Measurements from ENCODE around the gene PPFIBP2. TPM values are rescaled to one million over a fixed set of nuclear protein-coding genes. Genes with fewer than 3 reads are reported as not detected.

Gene PPFIBP2
- total and polyA plus RNA-seq, 2 of the 13 experiments (the other 11 are each of a cell fraction or from before 2014, with no cell fraction given): 15.0 to 52.5 TPM

DNA sequence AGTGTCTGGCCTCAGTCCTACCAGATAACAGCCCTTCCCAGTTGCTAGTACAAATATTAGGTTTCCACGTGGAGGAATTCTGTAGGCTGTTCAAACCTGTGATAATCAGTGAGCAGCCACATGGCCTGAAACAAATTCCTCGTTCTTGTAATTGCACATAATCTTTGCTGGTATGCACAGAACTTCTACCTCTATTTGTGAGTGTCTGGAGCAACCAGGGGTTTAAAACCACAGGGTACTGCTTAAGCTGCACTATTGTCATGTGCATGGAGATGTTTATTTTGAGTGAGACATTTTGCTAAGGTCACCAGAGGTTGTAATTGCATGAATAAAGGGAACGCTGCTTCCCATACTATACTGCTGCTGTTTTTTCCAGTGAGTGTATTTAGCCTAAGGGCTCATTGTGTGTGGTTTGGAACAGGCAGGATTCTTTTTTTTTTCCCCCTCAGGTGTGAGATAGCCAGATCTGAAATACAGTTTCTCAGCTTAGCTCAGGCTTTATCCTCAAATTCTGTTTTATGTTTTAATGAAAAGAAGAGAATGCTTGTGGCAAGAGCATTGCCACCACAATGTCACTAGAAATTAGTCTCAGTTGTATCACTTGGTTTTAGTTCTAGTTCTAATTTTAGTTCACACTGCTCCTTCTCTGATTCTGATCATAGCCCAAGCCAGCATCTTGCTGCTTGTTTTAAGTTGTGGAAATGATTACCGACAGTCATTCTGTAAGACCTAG lies 99.0 kb downstream of the PPFIBP2 start (continued):
- TF ChIP-seq SP1 (IDR thresholded peaks at IDR 0.05): no peak
- TF ChIP-seq SP1 (CRISPR knock-in tag; IDR thresholded peaks at IDR 0.05): no peak
- no peak for TF ChIP-seq SAFB2 (CRISPR knock-in tag; IDR thresholded peaks at IDR 0.05; ENCODE audit: borderline replicate concordance, low read depth)
- TF ChIP-seq PPARG (CRISPR knock-in tag; conservative IDR thresholded peaks at IDR 0.05): 0 out of 2 replicates have a peak, but pooled peaks have one; percentile 16
- no peak for TF ChIP-seq ZNF354B (CRISPR knock-in tag; IDR thresholded peaks at IDR 0.05)
- TF ChIP-seq, protein P1, sequence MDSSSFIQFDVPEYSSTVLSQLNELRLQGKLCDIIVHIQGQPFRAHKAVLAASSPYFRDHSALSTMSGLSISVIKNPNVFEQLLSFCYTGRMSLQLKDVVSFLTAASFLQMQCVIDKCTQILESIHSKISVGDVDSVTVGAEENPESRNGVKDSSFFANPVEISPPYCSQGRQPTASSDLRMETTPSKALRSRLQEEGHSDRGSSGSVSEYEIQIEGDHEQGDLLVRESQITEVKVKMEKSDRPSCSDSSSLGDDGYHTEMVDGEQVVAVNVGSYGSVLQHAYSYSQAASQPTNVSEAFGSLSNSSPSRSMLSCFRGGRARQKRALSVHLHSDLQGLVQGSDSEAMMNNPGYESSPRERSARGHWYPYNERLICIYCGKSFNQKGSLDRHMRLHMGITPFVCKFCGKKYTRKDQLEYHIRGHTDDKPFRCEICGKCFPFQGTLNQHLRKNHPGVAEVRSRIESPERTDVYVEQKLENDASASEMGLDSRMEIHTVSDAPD (CRISPR knock-in tag; IDR thresholded peaks at IDR 0.05): no peak
- no peak for TF ChIP-seq HMGA1 (CRISPR knock-in tag; conservative IDR thresholded peaks at IDR 0.05)
- TF ChIP-seq FOXA1 (IDR thresholded peaks at IDR 0.05): no peak
- TF ChIP-seq FOXA1 (CRISPR knock-in tag; IDR thresholded peaks at IDR 0.05): peak; percentile 34; the same call in 1 of the 2 replicates
- TF ChIP-seq, protein P2, sequence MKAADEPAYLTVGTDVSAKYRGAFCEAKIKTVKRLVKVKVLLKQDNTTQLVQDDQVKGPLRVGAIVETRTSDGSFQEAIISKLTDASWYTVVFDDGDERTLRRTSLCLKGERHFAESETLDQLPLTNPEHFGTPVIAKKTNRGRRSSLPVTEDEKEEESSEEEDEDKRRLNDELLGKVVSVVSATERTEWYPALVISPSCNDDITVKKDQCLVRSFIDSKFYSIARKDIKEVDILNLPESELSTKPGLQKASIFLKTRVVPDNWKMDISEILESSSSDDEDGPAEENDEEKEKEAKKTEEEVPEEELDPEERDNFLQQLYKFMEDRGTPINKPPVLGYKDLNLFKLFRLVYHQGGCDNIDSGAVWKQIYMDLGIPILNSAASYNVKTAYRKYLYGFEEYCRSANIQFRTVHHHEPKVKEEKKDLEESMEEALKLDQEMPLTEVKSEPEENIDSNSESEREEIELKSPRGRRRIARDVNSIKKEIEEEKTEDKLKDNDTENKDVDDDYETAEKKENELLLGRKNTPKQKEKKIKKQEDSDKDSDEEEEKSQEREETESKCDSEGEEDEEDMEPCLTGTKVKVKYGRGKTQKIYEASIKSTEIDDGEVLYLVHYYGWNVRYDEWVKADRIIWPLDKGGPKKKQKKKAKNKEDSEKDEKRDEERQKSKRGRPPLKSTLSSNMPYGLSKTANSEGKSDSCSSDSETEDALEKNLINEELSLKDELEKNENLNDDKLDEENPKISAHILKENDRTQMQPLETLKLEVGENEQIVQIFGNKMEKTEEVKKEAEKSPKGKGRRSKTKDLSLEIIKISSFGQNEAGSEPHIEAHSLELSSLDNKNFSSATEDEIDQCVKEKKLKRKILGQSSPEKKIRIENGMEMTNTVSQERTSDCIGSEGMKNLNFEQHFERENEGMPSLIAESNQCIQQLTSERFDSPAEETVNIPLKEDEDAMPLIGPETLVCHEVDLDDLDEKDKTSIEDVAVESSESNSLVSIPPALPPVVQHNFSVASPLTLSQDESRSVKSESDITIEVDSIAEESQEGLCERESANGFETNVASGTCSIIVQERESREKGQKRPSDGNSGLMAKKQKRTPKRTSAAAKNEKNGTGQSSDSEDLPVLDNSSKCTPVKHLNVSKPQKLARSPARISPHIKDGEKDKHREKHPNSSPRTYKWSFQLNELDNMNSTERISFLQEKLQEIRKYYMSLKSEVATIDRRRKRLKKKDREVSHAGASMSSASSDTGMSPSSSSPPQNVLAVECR (CRISPR knock-in tag; IDR thresholded peaks at IDR 0.05; ENCODE audit: borderline replicate concordance): peak; percentile 27; the same call in 1 of the 2 replicates
- TF ChIP-seq SMARCE1 (IDR thresholded peaks at IDR 0.05; ENCODE audit: borderline replicate concordance): no peak
- TF ChIP-seq NFRKB (IDR thresholded peaks at IDR 0.05): no peak
- no peak for TF ChIP-seq TOE1 (CRISPR knock-in tag; IDR thresholded peaks at IDR 0.05)
- TF ChIP-seq EED (CRISPR knock-in tag; IDR thresholded peaks at IDR 0.05): no peak
- TF ChIP-seq AKAP8 (CRISPR knock-in tag; IDR thresholded peaks at IDR 0.05): no peak
- TF ChIP-seq CAMTA2 (CRISPR knock-in tag; IDR thresholded peaks at IDR 0.05; ENCODE audit: borderline replicate concordance): no peak
- no peak for TF ChIP-seq TARDBP (CRISPR knock-in tag; IDR thresholded peaks at IDR 0.05)
- TF ChIP-seq FOXP1 (IDR thresholded peaks at IDR 0.05): no peak
- no peak for TF ChIP-seq FOXP1 (CRISPR knock-in tag; IDR thresholded peaks at IDR 0.05)
- TF ChIP-seq, protein P3, sequence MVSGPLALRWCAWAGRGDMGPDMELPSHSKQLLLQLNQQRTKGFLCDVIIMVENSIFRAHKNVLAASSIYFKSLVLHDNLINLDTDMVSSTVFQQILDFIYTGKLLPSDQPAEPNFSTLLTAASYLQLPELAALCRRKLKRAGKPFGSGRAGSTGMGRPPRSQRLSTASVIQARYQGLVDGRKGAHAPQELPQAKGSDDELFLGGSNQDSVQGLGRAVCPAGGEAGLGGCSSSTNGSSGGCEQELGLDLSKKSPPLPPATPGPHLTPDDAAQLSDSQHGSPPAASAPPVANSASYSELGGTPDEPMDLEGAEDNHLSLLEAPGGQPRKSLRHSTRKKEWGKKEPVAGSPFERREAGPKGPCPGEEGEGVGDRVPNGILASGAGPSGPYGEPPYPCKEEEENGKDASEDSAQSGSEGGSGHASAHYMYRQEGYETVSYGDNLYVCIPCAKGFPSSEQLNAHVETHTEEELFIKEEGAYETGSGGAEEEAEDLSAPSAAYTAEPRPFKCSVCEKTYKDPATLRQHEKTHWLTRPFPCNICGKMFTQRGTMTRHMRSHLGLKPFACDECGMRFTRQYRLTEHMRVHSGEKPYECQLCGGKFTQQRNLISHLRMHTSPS (CRISPR knock-in tag; IDR thresholded peaks at IDR 0.05; ENCODE audit: low read depth): no peak
- TF ChIP-seq ZNF333 (CRISPR knock-in tag; IDR thresholded peaks at IDR 0.05; ENCODE audit: borderline replicate concordance): no peak
- TF ChIP-seq, protein P4, sequence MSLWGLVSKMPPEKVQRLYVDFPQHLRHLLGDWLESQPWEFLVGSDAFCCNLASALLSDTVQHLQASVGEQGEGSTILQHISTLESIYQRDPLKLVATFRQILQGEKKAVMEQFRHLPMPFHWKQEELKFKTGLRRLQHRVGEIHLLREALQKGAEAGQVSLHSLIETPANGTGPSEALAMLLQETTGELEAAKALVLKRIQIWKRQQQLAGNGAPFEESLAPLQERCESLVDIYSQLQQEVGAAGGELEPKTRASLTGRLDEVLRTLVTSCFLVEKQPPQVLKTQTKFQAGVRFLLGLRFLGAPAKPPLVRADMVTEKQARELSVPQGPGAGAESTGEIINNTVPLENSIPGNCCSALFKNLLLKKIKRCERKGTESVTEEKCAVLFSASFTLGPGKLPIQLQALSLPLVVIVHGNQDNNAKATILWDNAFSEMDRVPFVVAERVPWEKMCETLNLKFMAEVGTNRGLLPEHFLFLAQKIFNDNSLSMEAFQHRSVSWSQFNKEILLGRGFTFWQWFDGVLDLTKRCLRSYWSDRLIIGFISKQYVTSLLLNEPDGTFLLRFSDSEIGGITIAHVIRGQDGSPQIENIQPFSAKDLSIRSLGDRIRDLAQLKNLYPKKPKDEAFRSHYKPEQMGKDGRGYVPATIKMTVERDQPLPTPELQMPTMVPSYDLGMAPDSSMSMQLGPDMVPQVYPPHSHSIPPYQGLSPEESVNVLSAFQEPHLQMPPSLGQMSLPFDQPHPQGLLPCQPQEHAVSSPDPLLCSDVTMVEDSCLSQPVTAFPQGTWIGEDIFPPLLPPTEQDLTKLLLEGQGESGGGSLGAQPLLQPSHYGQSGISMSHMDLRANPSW (CRISPR knock-in tag; IDR thresholded peaks at IDR 0.05; ENCODE audit: borderline replicate concordance): no peak
